ENCODE data around the gene CAPN1. TPM values are rescaled to one million over a fixed set of nuclear protein-coding genes. Genes with fewer than 3 reads are reported as not detected.

Gene CAPN1
- total RNA-seq, 6 donors from 2014 or later = 152 to 327 (median 235) TPM

- H3K27ac ChIP-seq = no peak overlapping the region
- DNase-seq (no peak), ATAC-seq (ENCODE audit: low FRiP score in 2 of 2) (no peak)
- WGBS, 2 donors = 73 to 74% methylated on average over 5 of the region's 5 CpGs
- H3K36me3 ChIP-seq = no peaks in the 10 kb centered on the region
- no peaks in the 10 kb centered on the region for H3K4me1 ChIP-seq
- H3K4me3 ChIP-seq = no peak overlapping the region
- H3K9me3 ChIP-seq = no peaks in the 10 kb centered on the region
- no peaks in the 10 kb centered on the region for H3K27me3 ChIP-seq
- TF ChIP-seq CTCF (IDR thresholded peaks at IDR 0.05) = no peak
- no peak for TF ChIP-seq EP300 (IDR thresholded peaks at IDR 0.05)
- TF ChIP-seq POLR2A (IDR thresholded peaks at IDR 0.05) = no peak
- TF ChIP-seq POLR2AphosphoS5 (IDR thresholded peaks at IDR 0.05) = no peak
Observed at GRCh38 chr11:65159012-65159411, 22.7 kb upstream of the CAPN1 start.

DNA sequence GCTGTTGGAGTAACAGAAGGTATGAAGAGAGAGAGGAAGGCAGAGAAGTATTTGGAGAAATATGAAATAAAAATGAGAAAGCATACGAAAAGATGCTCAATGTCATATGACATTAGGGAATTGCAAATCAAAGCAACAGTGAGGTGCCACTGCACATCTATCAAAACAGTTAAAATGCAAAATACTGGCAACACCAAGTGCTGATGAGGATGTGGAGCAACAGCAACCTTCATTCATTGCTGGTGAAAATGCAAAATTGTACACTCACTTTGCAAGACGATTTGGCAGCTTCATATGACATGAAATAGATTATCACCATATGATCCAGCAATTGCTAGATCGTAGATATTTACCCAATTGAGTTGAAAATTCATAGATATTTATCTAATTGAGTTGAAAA lies 21.1 kb upstream of the CAPN1 start:
- Histone ChIP-seq H3K4me3 (no peak overlapping the region), H3K27ac (no peak overlapping the region), H3K36me3 (no peaks in the 10 kb centered on the region), H3K9me3 (no peaks in the 10 kb centered on the region), H3K4me1 (no peaks in the 10 kb centered on the region), H3K27me3 (no peaks in the 10 kb centered on the region)
- 81 to 83% methylated on average over 3 of the region's 3 CpGs for WGBS, 2 donors
- TF ChIP-seq POLR2AphosphoS5 (IDR thresholded peaks at IDR 0.05) = no peak
- no peak for TF ChIP-seq POLR2A (IDR thresholded peaks at IDR 0.05)
- no peak for TF ChIP-seq CTCF (IDR thresholded peaks at IDR 0.05)
- no peak for TF ChIP-seq EP300 (IDR thresholded peaks at IDR 0.05)
- ATAC-seq (ENCODE audit: low FRiP score in 2 of 2) (no peak), DNase-seq (no peak)

- 86 to 92% methylated on average over 2 of the region's 2 CpGs for WGBS, 2 donors
- DNase-seq (no peak), ATAC-seq (ENCODE audit: low FRiP score in 2 of 2) (no peak)
- no peak for TF ChIP-seq POLR2AphosphoS5 (IDR thresholded peaks at IDR 0.05)
- no peak for TF ChIP-seq CTCF (IDR thresholded peaks at IDR 0.05)
- no peak for TF ChIP-seq POLR2A (IDR thresholded peaks at IDR 0.05)
- TF ChIP-seq EP300 (IDR thresholded peaks at IDR 0.05) = no peak
- Histone ChIP-seq H3K27me3 (no peaks in the 10 kb centered on the region), H3K27ac (no peak overlapping the region), H3K4me3 (no peak overlapping the region), H3K9me3 (no peaks in the 10 kb centered on the region), H3K36me3 (no peaks in the 10 kb centered on the region), H3K4me1 (no peaks in the 10 kb centered on the region)
Observed at GRCh38 chr11:65163684-65164083, 18.0 kb upstream of the CAPN1 start.

DNA sequence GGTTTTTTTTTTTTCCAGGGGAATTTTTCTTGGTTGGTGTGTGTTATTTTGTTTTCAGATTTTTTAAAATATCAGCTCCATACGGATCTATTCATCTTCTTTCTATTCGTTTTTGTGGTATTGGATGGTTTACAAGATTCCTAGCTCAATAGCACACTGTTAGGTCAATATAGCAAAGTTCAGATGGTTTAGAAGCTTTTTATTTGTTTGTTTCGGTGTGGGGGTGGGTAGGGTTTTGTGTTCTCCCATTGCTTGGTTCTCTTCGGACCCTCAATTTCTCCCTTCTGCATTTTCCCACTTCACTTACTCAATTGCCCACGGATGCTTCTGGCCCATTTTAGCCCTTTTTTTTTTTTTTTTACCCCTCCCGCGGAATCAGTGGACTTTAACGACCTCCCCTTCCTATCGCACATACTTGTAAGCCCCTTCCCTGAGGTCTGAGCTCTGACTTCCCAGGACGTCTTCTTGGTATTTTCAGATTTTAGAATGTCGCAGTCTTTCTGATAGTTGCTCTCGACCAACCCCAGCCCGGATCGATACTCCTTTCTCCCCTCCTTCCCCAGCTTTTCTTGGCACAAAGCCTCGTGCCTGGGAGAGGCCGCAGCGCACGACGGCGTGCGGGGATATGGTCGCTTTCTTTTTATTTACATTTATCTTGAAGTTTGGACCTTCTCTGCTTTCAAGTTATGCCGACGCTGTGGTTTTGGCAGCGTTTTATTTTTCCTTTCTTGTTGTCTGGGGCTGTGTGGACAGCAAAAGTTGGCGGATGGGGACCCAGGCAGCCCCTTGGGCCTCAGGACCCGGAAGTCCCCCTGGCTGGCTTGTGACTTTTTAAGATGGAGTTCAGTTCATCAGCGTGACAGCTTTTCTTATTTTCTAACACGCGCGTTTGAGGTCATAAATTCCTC lies 16.1 kb upstream of the CAPN1 start:
- Histone ChIP-seq H3K27ac (no peak overlapping the region), H3K27me3 (no peaks in the 10 kb centered on the region), H3K9me3 (no peaks in the 10 kb centered on the region), H3K4me1 (no peaks in the 10 kb centered on the region), H3K36me3 (no peaks in the 10 kb centered on the region), H3K4me3 (peak overlapping the region in 2 of 4 donors; percentile 17 to 35)
- WGBS, 2 donors = 51 to 55% methylated on average over 31 of the region's 31 CpGs
- no peak for TF ChIP-seq POLR2AphosphoS5 (IDR thresholded peaks at IDR 0.05)
- no peak for TF ChIP-seq CTCF (IDR thresholded peaks at IDR 0.05)
- no peak for TF ChIP-seq EP300 (IDR thresholded peaks at IDR 0.05)
- no peak for TF ChIP-seq POLR2A (IDR thresholded peaks at IDR 0.05)
- ATAC-seq (ENCODE audit: low FRiP score in 2 of 2) (peak in 1 of 2 donors; percentile 41), DNase-seq (peak in 1 of 2 donors; percentile 59)

GRCh38 chr11:65166893-65167292 lies 14.8 kb upstream of the CAPN1 start:
- Histone ChIP-seq H3K36me3 (no peaks in the 10 kb centered on the region), H3K27me3 (no peaks in the 10 kb centered on the region), H3K9me3 (no peaks in the 10 kb centered on the region), H3K27ac (no peak overlapping the region), H3K4me1 (no peaks in the 10 kb centered on the region), H3K4me3 (no peak overlapping the region)
- ATAC-seq (ENCODE audit: low FRiP score in 2 of 2) = no peak
- no peak for DNase-seq
- TF ChIP-seq POLR2A (IDR thresholded peaks at IDR 0.05) = no peak
- TF ChIP-seq POLR2AphosphoS5 (IDR thresholded peaks at IDR 0.05) = no peak
- TF ChIP-seq CTCF (IDR thresholded peaks at IDR 0.05) = no peak
- no peak for TF ChIP-seq EP300 (IDR thresholded peaks at IDR 0.05)
- 81 to 84% methylated on average over 3 of the region's 3 CpGs for WGBS, 2 donors

Measured in upper lobe of left lung (tissue), 6 donors.